ENCODE data around the gene TIMP3. TPM values are rescaled to one million over a fixed set of nuclear protein-coding genes. Genes with fewer than 3 reads are reported as not detected.
A peak's percentile ranks its signal among the peaks of the same experiment; 100 is the strongest.

TIMP3 gene
- total RNA-seq, 2 donors from 2014 or later, result 6.3 to 17.1 TPM

- no peak overlapping the region for H3K27ac Mint-ChIP-seq
- whole genome bisulfite sequencing, 2 experiments (ENCODE audit: insufficient coverage in 1 of 2, insufficient read length in 1 of 2), result 56 to 68% methylated on average over 4 of the region's 4 CpGs
These were observed 29.7 kb upstream of the TIMP3 start for GRCh38 chr22:32771756-32772155.

GRCh38 chr22:32775957-32776356 lies 25.5 kb upstream of the TIMP3 start:
- WGBS, 2 experiments (ENCODE audit: insufficient coverage in 1 of 2, insufficient read length in 1 of 2), result 77 to 86% methylated on average over 6 of the region's 6 CpGs
- H3K4me1 Mint-ChIP-seq, result peaks cover 24% of the 10 kb centered on the region
- Histone ChIP-seq H3K4me1 (ENCODE audit: control insufficient read depth, insufficient read depth, low read length) (peaks cover 16% of the 10 kb centered on the region), H3K27me3 (ENCODE audit: control insufficient read depth, insufficient read depth, low read length, poor library complexity, severe bottlenecking) (no peaks in the 10 kb centered on the region), H3K27ac (ENCODE audit: low read depth, low read length) (no peak overlapping the region), H3K4me3 (ENCODE audit: low read length) (no peak overlapping the region), H3K36me3 (ENCODE audit: control insufficient read depth, insufficient read depth, low read length) (no peaks in the 10 kb centered on the region), H3K9ac (ENCODE audit: extremely low read depth, low read length, poor library complexity, severe bottlenecking) (no peak overlapping the region), H3K9me3 (ENCODE audit: control insufficient read depth, low read length) (peaks cover 7% of the 10 kb centered on the region)
- no peak overlapping the region for H3K4me3 Mint-ChIP-seq
- H3K36me3 Mint-ChIP-seq (ENCODE audit: low read depth), result no peaks in the 10 kb centered on the region
- no peak overlapping the region for H3K27ac Mint-ChIP-seq
- no peaks in the 10 kb centered on the region for H3K9me3 Mint-ChIP-seq
- peaks cover 9% of the 10 kb centered on the region for H3K27me3 Mint-ChIP-seq (ENCODE audit: insufficient read depth)
- TF ChIP-seq CTCF (conservative IDR thresholded peaks at IDR 0.05), result peak; percentile 76
- DNase-seq, result peak; percentile 68

More at GRCh38 chr22:32771756-32772155, 29.7 kb upstream of the TIMP3 start:
- no peak overlapping the region for H3K4me3 Mint-ChIP-seq
- peaks cover 3% of the 10 kb centered on the region for H3K4me1 ChIP-seq (ENCODE audit: control insufficient read depth, insufficient read depth, low read length)
- H3K9ac ChIP-seq (ENCODE audit: extremely low read depth, low read length, poor library complexity, severe bottlenecking), result no peak overlapping the region
- peaks cover 9% of the 10 kb centered on the region for H3K27me3 Mint-ChIP-seq (ENCODE audit: insufficient read depth)
- H3K27ac ChIP-seq (ENCODE audit: low read depth, low read length), result no peak overlapping the region
- H3K36me3 Mint-ChIP-seq (ENCODE audit: low read depth), result no peaks in the 10 kb centered on the region
- no peaks in the 10 kb centered on the region for H3K36me3 ChIP-seq (ENCODE audit: control insufficient read depth, insufficient read depth, low read length)
- DNase-seq, result no peak
- TF ChIP-seq CTCF (conservative IDR thresholded peaks at IDR 0.05), result no peak
- H3K9me3 ChIP-seq (ENCODE audit: control insufficient read depth, low read length), result peaks cover 11% of the 10 kb centered on the region
- no peaks in the 10 kb centered on the region for H3K9me3 Mint-ChIP-seq
- H3K4me3 ChIP-seq (ENCODE audit: low read length), result no peak overlapping the region
- H3K4me1 Mint-ChIP-seq, result peaks cover 6% of the 10 kb centered on the region
- H3K27me3 ChIP-seq (ENCODE audit: control insufficient read depth, insufficient read depth, low read length, poor library complexity, severe bottlenecking), result no peaks in the 10 kb centered on the region

GRCh38 chr22:32776397-32776796 lies 25.1 kb upstream of the TIMP3 start:
- WGBS, 2 experiments (ENCODE audit: insufficient coverage in 1 of 2, insufficient read length in 1 of 2), result 92 to 94% methylated on average over 2 to 4 of the region's 4 CpGs
- no peak for DNase-seq
- Mint-ChIP-seq H3K27ac (no peak overlapping the region), H3K4me1 (peaks cover 24% of the 10 kb centered on the region), H3K4me3 (no peak overlapping the region), H3K27me3 (ENCODE audit: insufficient read depth) (peaks cover 9% of the 10 kb centered on the region), H3K9me3 (no peaks in the 10 kb centered on the region), H3K36me3 (ENCODE audit: low read depth) (no peaks in the 10 kb centered on the region)
- Histone ChIP-seq H3K9ac (ENCODE audit: extremely low read depth, low read length, poor library complexity, severe bottlenecking) (no peak overlapping the region), H3K27ac (ENCODE audit: low read depth, low read length) (no peak overlapping the region), H3K4me1 (ENCODE audit: control insufficient read depth, insufficient read depth, low read length) (peaks cover 16% of the 10 kb centered on the region), H3K9me3 (ENCODE audit: control insufficient read depth, low read length) (peaks cover 7% of the 10 kb centered on the region), H3K27me3 (ENCODE audit: control insufficient read depth, insufficient read depth, low read length, poor library complexity, severe bottlenecking) (no peaks in the 10 kb centered on the region), H3K4me3 (ENCODE audit: low read length) (no peak overlapping the region), H3K36me3 (ENCODE audit: control insufficient read depth, insufficient read depth, low read length) (no peaks in the 10 kb centered on the region)
- TF ChIP-seq CTCF (conservative IDR thresholded peaks at IDR 0.05), result no peak
